ENCODE results near the gene IFI6.

Gene IFI6

GRCh38 chr1:27672750-27673112 lies 739 bp upstream of the IFI6 start:
- Histone ChIP-seq H3K9me3 (ENCODE audit: control insufficient read depth, low read length) (no peaks in the 10 kb centered on the region), H4K91ac (ENCODE audit: low read length) (no peak overlapping the region), H3K14ac (ENCODE audit: low read length in 2 of 2) (no peak overlapping the region), H3K27me3 (ENCODE audit: control insufficient read depth in 1 of 2, insufficient read depth in 1 of 2, low read length in 2 of 2) (no peaks in the 10 kb centered on the region), H3K18ac (ENCODE audit: low read depth in 1 of 2, low read length in 2 of 2) (peak overlapping the region in 1 of 2 experiments; percentile 76), H3K79me1 (replicated peaks; ENCODE audit: low read length, poor library complexity, severe bottlenecking) (no peaks in the 10 kb centered on the region), H3K4me3 (ENCODE audit: insufficient read depth in 1 of 2, low read depth in 1 of 2, low read length in 2 of 2) (peak overlapping the region in 1 of 2 experiments; percentile 94), H3K4ac (ENCODE audit: low read depth in 1 of 2, low read length in 2 of 2) (peak overlapping the region in 1 of 2 experiments; percentile 46), H2AK5ac (ENCODE audit: low read length, severe bottlenecking) (peak overlapping the region; percentile 85), H3K23ac (ENCODE audit: low read length in 2 of 2) (no peak overlapping the region), H3K4me2 (ENCODE audit: low read length, poor library complexity, severe bottlenecking) (peak overlapping the region; percentile 25), H3K9ac (ENCODE audit: low read length) (peak overlapping the region; percentile 94), H2BK5ac (ENCODE audit: low read depth, low read length, poor library complexity, severe bottlenecking) (no peak overlapping the region), H2BK120ac (ENCODE audit: low read depth, low read length) (no peak overlapping the region), H3K36me3 (ENCODE audit: control insufficient read depth in 1 of 2, insufficient read depth in 2 of 2, low read depth in 1 of 2, low read length in 2 of 2) (peaks cover 0 to 13% of the 10 kb centered on the region in 2 experiments), H2AFZ (ENCODE audit: low read depth, low read length) (no peak overlapping the region), H4K8ac (ENCODE audit: low read length) (peak overlapping the region; percentile 53), H2BK12ac (ENCODE audit: low read length in 2 of 2) (no peak overlapping the region), H2BK15ac (ENCODE audit: low read depth, poor library complexity, severe bottlenecking) (no peak overlapping the region), H3K4me1 (ENCODE audit: control insufficient read depth, insufficient read depth, low read depth, low read length) (peaks cover 8% of the 10 kb centered on the region), H3K27ac (ENCODE audit: low read length, poor library complexity, severe bottlenecking) (peak overlapping the region; percentile 80)
- DNase-seq = peak; percentile 58

- Histone ChIP-seq H2AK5ac (ENCODE audit: low read length, severe bottlenecking) (no peak overlapping the region), H3K23ac (ENCODE audit: low read length in 2 of 2) (no peak overlapping the region), H3K4me2 (ENCODE audit: low read length, poor library complexity, severe bottlenecking) (no peak overlapping the region), H2BK120ac (ENCODE audit: low read depth, low read length) (no peak overlapping the region), H3K4me1 (ENCODE audit: control insufficient read depth, insufficient read depth, low read depth, low read length) (peaks cover 8% of the 10 kb centered on the region), H3K9ac (ENCODE audit: low read length) (peak overlapping the region; percentile 94), H2BK5ac (ENCODE audit: low read depth, low read length, poor library complexity, severe bottlenecking) (no peak overlapping the region), H3K27ac (ENCODE audit: low read length, poor library complexity, severe bottlenecking) (no peak overlapping the region), H3K9me3 (ENCODE audit: control insufficient read depth, low read length) (no peaks in the 10 kb centered on the region), H3K36me3 (ENCODE audit: control insufficient read depth in 1 of 2, insufficient read depth in 2 of 2, low read depth in 1 of 2, low read length in 2 of 2) (peaks cover 0 to 39% of the 10 kb centered on the region in 2 experiments), H3K4ac (ENCODE audit: low read depth in 1 of 2, low read length in 2 of 2) (no peak overlapping the region), H3K18ac (ENCODE audit: low read depth in 1 of 2, low read length in 2 of 2) (no peak overlapping the region), H4K8ac (ENCODE audit: low read length) (no peak overlapping the region), H3K4me3 (ENCODE audit: insufficient read depth in 1 of 2, low read depth in 1 of 2, low read length in 2 of 2) (peak overlapping the region in 1 of 2 experiments; percentile 94), H2BK15ac (ENCODE audit: low read depth, poor library complexity, severe bottlenecking) (no peak overlapping the region), H2BK12ac (ENCODE audit: low read length in 2 of 2) (no peak overlapping the region), H3K14ac (ENCODE audit: low read length in 2 of 2) (no peak overlapping the region), H2AFZ (ENCODE audit: low read depth, low read length) (no peak overlapping the region), H3K79me1 (replicated peaks; ENCODE audit: low read length, poor library complexity, severe bottlenecking) (no peaks in the 10 kb centered on the region), H4K91ac (ENCODE audit: low read length) (no peak overlapping the region), H3K27me3 (ENCODE audit: control insufficient read depth in 1 of 2, insufficient read depth in 1 of 2, low read length in 2 of 2) (no peaks in the 10 kb centered on the region)
- WGBS = 75% methylated on average over 4 of the region's 4 CpGs
- DNase-seq = no peak
Observed at GRCh38 chr1:27669876-27670275, 2.1 kb downstream of the IFI6 start.

GRCh38 chr1:27668808-27669723 lies 2.9 kb downstream of the IFI6 start:
- WGBS = 24% methylated on average over 36 of the region's 36 CpGs
- Histone ChIP-seq H3K4ac (ENCODE audit: low read depth in 1 of 2, low read length in 2 of 2) (peak overlapping the region in 1 of 2 experiments; percentile 36), H3K27me3 (ENCODE audit: control insufficient read depth in 1 of 2, insufficient read depth in 1 of 2, low read length in 2 of 2) (no peaks in the 10 kb centered on the region), H4K91ac (ENCODE audit: low read length) (no peak overlapping the region), H3K27ac (ENCODE audit: low read length, poor library complexity, severe bottlenecking) (no peak overlapping the region), H4K8ac (ENCODE audit: low read length) (no peak overlapping the region), H2AFZ (ENCODE audit: low read depth, low read length) (peak overlapping the region; percentile 15), H3K79me1 (replicated peaks; ENCODE audit: low read length, poor library complexity, severe bottlenecking) (no peaks in the 10 kb centered on the region), H3K36me3 (ENCODE audit: control insufficient read depth in 1 of 2, insufficient read depth in 2 of 2, low read depth in 1 of 2, low read length in 2 of 2) (peaks cover 0 to 40% of the 10 kb centered on the region in 2 experiments), H2AK5ac (ENCODE audit: low read length, severe bottlenecking) (no peak overlapping the region), H3K4me1 (ENCODE audit: control insufficient read depth, insufficient read depth, low read depth, low read length) (peaks cover 8% of the 10 kb centered on the region), H2BK5ac (ENCODE audit: low read depth, low read length, poor library complexity, severe bottlenecking) (no peak overlapping the region), H2BK12ac (ENCODE audit: low read length in 2 of 2) (no peak overlapping the region), H3K14ac (ENCODE audit: low read length in 2 of 2) (no peak overlapping the region), H2BK120ac (ENCODE audit: low read depth, low read length) (no peak overlapping the region), H3K4me3 (ENCODE audit: insufficient read depth in 1 of 2, low read depth in 1 of 2, low read length in 2 of 2) (peak overlapping the region in 1 of 2 experiments; percentile 94), H3K4me2 (ENCODE audit: low read length, poor library complexity, severe bottlenecking) (peak overlapping the region; percentile 83), H3K9ac (ENCODE audit: low read length) (peak overlapping the region; percentile 94), H3K9me3 (ENCODE audit: control insufficient read depth, low read length) (no peaks in the 10 kb centered on the region), H2BK15ac (ENCODE audit: low read depth, poor library complexity, severe bottlenecking) (no peak overlapping the region), H3K18ac (ENCODE audit: low read depth in 1 of 2, low read length in 2 of 2) (no peak overlapping the region), H3K23ac (ENCODE audit: low read length in 2 of 2) (no peak overlapping the region)
- DNase-seq = peak; percentile 58

GRCh38 chr1:27668121-27668807 lies 3.7 kb downstream of the IFI6 start:
- Histone ChIP-seq H2BK120ac (ENCODE audit: low read depth, low read length) (no peak overlapping the region), H2BK5ac (ENCODE audit: low read depth, low read length, poor library complexity, severe bottlenecking) (no peak overlapping the region), H3K18ac (ENCODE audit: low read depth in 1 of 2, low read length in 2 of 2) (no peak overlapping the region), H4K91ac (ENCODE audit: low read length) (no peak overlapping the region), H4K8ac (ENCODE audit: low read length) (no peak overlapping the region), H3K9ac (ENCODE audit: low read length) (no peak overlapping the region), H3K14ac (ENCODE audit: low read length in 2 of 2) (no peak overlapping the region), H3K27ac (ENCODE audit: low read length, poor library complexity, severe bottlenecking) (no peak overlapping the region), H3K79me1 (replicated peaks; ENCODE audit: low read length, poor library complexity, severe bottlenecking) (no peaks in the 10 kb centered on the region), H3K4me1 (ENCODE audit: control insufficient read depth, insufficient read depth, low read depth, low read length) (peaks cover 8% of the 10 kb centered on the region), H2AFZ (ENCODE audit: low read depth, low read length) (no peak overlapping the region), H3K27me3 (ENCODE audit: control insufficient read depth in 1 of 2, insufficient read depth in 1 of 2, low read length in 2 of 2) (no peaks in the 10 kb centered on the region), H3K4ac (ENCODE audit: low read depth in 1 of 2, low read length in 2 of 2) (peak overlapping the region in 1 of 2 experiments; percentile 24), H2AK5ac (ENCODE audit: low read length, severe bottlenecking) (no peak overlapping the region), H3K36me3 (ENCODE audit: control insufficient read depth in 1 of 2, insufficient read depth in 2 of 2, low read depth in 1 of 2, low read length in 2 of 2) (peaks cover 0 to 40% of the 10 kb centered on the region in 2 experiments), H3K4me2 (ENCODE audit: low read length, poor library complexity, severe bottlenecking) (no peak overlapping the region), H3K4me3 (ENCODE audit: insufficient read depth in 1 of 2, low read depth in 1 of 2, low read length in 2 of 2) (no peak overlapping the region), H2BK12ac (ENCODE audit: low read length in 2 of 2) (no peak overlapping the region), H3K23ac (ENCODE audit: low read length in 2 of 2) (no peak overlapping the region), H3K9me3 (ENCODE audit: control insufficient read depth, low read length) (no peaks in the 10 kb centered on the region), H2BK15ac (ENCODE audit: low read depth, poor library complexity, severe bottlenecking) (no peak overlapping the region)
- WGBS = 91% methylated on average over 33 of the region's 42 CpGs
- no peak for DNase-seq

All from mesenchymal stem cell (in vitro differentiated cells and primary cell).